Keratinocyte (primary cell): ENCODE results near the gene OPN4. TPM values are rescaled to one million over a fixed set of nuclear protein-coding genes. Genes with fewer than 3 reads are reported as not detected.

Experiments
- DNase-seq: peaks from one replicate; pipeline ENCODE4 v3.0.0-alpha.2; 2011; ENCODE audit warnings: low read depth, missing footprints, low spot score
- FAIRE-seq: peaks from 2 replicates; lab custom pipeline; 2011; peaks lifted over from hg19 to GRCh38; lab: Jason Lieb, UNC
- H2AFZ ChIP-seq: 2 replicates; pipeline ENCODE4 v1.6.0; 2012; ENCODE audit warnings: low read length, control low read depth, inconsistent platforms; ENCODE audit not compliant: control insufficient read depth
- H3K27ac ChIP-seq: 2 replicates; pipeline ENCODE4 v1.5.1; 2011; ENCODE audit warnings: low read length; ENCODE audit not compliant: control insufficient read depth, insufficient read depth
- H3K27me3 ChIP-seq: 3 replicates; pipeline ENCODE4 v1.6.0; 2011; ENCODE audit warnings: low read length; ENCODE audit not compliant: control insufficient read depth, insufficient read depth; ENCODE audit errors: extremely low read depth
- H3K36me3 ChIP-seq, 2 experiments: 2 replicates in 1 of 2; 3 replicates in 1 of 2; pipeline ENCODE4 v1.5.1; 2011; ENCODE audit warnings: low read length in 2 of 2, mild to moderate bottlenecking in 1 of 2; ENCODE audit not compliant: control insufficient read depth in 2 of 2, insufficient read depth in 2 of 2; ENCODE audit errors: extremely low read depth in 1 of 2
- H3K4me1 ChIP-seq: 3 replicates; pipeline ENCODE4 v1.5.1; 2011; ENCODE audit warnings: low read length; ENCODE audit not compliant: control insufficient read depth, insufficient read depth; ENCODE audit errors: extremely low read depth
- H3K4me2 ChIP-seq: 3 replicates; pipeline ENCODE4 v1.6.0; 2011; ENCODE audit warnings: low read depth, low read length; ENCODE audit not compliant: control insufficient read depth, insufficient read depth; ENCODE audit errors: extremely low read depth
- H3K4me3 ChIP-seq, 3 experiments: fragments of 200-600 bp in 1 of 3; sonication (generic) in 1 of 3; 2 replicates in 2 of 3; 3 replicates in 1 of 3; pipeline ENCODE4 v1.5.1; 2011 to 2016; ENCODE audit warnings: low read length in 3 of 3, mild to moderate bottlenecking in 3 of 3, control low read depth in 2 of 3, inconsistent platforms in 1 of 3, low read depth in 1 of 3, mixed read lengths in 1 of 3, mixed run types in 1 of 3, moderate library complexity in 1 of 3; ENCODE audit not compliant: control insufficient read depth in 2 of 3, insufficient read depth in 2 of 3; ENCODE audit errors: extremely low read depth in 1 of 3
- H3K79me2 ChIP-seq: 2 replicates; pipeline ENCODE4 v1.6.0; 2012; ENCODE audit warnings: low read length; ENCODE audit not compliant: control insufficient read depth, insufficient read depth
- H3K9ac ChIP-seq: 3 replicates; pipeline ENCODE4 v1.6.0; 2011; ENCODE audit warnings: low read length; ENCODE audit not compliant: control insufficient read depth, insufficient read depth; ENCODE audit errors: extremely low read depth
- H3K9me1 ChIP-seq: 3 replicates; pipeline ENCODE4 v1.6.0; 2011; ENCODE audit warnings: low read length; ENCODE audit not compliant: control insufficient read depth, insufficient read depth; ENCODE audit errors: extremely low read depth
- H3K9me3 ChIP-seq: 2 replicates; pipeline ENCODE4 v1.5.1; 2012; ENCODE audit warnings: low read depth, low read length; ENCODE audit not compliant: control insufficient read depth
- H4K20me1 ChIP-seq: 3 replicates; pipeline ENCODE4 v1.6.0; 2011; ENCODE audit warnings: low read length; ENCODE audit not compliant: control insufficient read depth, insufficient read depth; ENCODE audit errors: extremely low read depth
- EZH2 ChIP-seq: IDR thresholded peaks from one replicate; pipeline ENCODE4 v1.6.1; 2012; ENCODE audit warnings: inconsistent platforms, mild to moderate bottlenecking, low read length, moderate library complexity
- dilution Hi-C: fragments of 300-500 bp; cut with MboI; formaldehyde crosslinking; loops from one replicate; pipeline ENCODE4 v1.7.0; 2020; ENCODE audit warnings: low sequenced_read_pairs; ENCODE audit not compliant: extremely low pct_ligation_motif_present
- polyA plus RNA-seq, 5 experiments: library from polyadenylated mRNA; depleted of rRNA in 3 of 5; stranded (reverse) in 3 of 5; stranded (forward) in 1 of 5; unstranded in 1 of 5; fragments of >200 nt; gene quantifications; 1 replicate in 1 of 5; 2 replicates in 3 of 5; 3 replicates in 1 of 5; pipeline versions ENCODE4 v1.2.1 to v1.2.3, GENCODE V29; 2011 to 2012; ENCODE audit warnings: missing spikeins in 2 of 5, low read depth in 1 of 5, low replicate concordance in 1 of 5
- TF ChIP-seq, protein P1 (sequence below), 3 experiments: IDR thresholded peaks in 1 of 3; conservative IDR thresholded peaks in 1 of 3; optimal IDR thresholded peaks in 1 of 3; 2 replicates in 2 of 3; 3 replicates in 1 of 3; pipeline versions ENCODE3 to v1.5.1; 2011; ENCODE audit warnings: low read length in 3 of 3, mild to moderate bottlenecking in 3 of 3, moderate library complexity in 2 of 3, control low read depth in 1 of 3, inconsistent platforms in 1 of 3; ENCODE audit not compliant: insufficient read depth in 2 of 3; ENCODE audit errors: extremely low read depth in 1 of 3

Gene OPN4
- polyA plus RNA-seq, 1 donor (not counting 4 experiments of a cell fraction or from before 2014, with no cell fraction given) = not detected

GRCh38 chr10:86688398-86688921 lies 34.1 kb downstream of the OPN4 start:
- H3K36me3 ChIP-seq = no peaks in the 10 kb centered on the region
- no peak overlapping the region for H3K4me3 ChIP-seq
- no peak overlapping the region for H3K27ac ChIP-seq
- peaks cover 20% of the 10 kb centered on the region for H3K27me3 ChIP-seq
- dilution Hi-C loops = no loop called here
- no peaks in the 10 kb centered on the region for H3K9me3 ChIP-seq
- peak overlapping the region; percentile 12 for H3K4me2 ChIP-seq
- no peaks in the 10 kb centered on the region for H3K9me1 ChIP-seq
- TF ChIP-seq EZH2 = no peak
- TF ChIP-seq, protein P1, sequence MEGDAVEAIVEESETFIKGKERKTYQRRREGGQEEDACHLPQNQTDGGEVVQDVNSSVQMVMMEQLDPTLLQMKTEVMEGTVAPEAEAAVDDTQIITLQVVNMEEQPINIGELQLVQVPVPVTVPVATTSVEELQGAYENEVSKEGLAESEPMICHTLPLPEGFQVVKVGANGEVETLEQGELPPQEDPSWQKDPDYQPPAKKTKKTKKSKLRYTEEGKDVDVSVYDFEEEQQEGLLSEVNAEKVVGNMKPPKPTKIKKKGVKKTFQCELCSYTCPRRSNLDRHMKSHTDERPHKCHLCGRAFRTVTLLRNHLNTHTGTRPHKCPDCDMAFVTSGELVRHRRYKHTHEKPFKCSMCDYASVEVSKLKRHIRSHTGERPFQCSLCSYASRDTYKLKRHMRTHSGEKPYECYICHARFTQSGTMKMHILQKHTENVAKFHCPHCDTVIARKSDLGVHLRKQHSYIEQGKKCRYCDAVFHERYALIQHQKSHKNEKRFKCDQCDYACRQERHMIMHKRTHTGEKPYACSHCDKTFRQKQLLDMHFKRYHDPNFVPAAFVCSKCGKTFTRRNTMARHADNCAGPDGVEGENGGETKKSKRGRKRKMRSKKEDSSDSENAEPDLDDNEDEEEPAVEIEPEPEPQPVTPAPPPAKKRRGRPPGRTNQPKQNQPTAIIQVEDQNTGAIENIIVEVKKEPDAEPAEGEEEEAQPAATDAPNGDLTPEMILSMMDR (optimal IDR thresholded peaks at IDR 0.05 in 1 of 3, IDR thresholded peaks at IDR 0.05 in 1 of 3, conservative IDR thresholded peaks at IDR 0.05 in 1 of 3; ENCODE audit: extremely low read depth in 1 of 3, insufficient read depth in 2 of 3, low read length in 3 of 3) = peak; percentile 81 to 84 (median 81)
- H2AFZ ChIP-seq = no peak overlapping the region
- DNase-seq (no peak), FAIRE-seq (peak; percentile 69)
- no peaks in the 10 kb centered on the region for H4K20me1 ChIP-seq
- H3K9ac ChIP-seq = no peak overlapping the region
- H3K79me2 ChIP-seq = no peaks in the 10 kb centered on the region
- no peaks in the 10 kb centered on the region for H3K4me1 ChIP-seq

DNA sequence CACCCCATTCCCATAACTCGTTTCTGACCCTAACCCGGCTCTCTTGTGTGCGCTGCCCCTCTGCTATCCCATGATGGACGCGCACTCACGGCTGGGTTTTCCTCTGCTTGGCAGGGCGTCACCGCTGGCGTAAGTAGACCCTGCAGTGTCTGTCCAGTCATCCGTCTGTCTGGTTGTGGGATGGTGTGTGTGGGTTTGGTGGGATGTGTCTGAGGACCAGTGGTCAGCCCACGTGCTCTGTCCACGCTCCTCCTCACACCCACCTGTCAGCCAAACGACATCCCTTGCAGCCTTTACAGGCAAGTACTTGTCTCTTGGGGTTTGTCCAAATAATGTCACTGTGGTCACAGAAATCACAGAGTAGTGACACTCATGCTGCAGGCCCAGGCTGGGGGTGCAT lies 34.8 kb downstream of the OPN4 start:
- H3K9me3 ChIP-seq = no peaks in the 10 kb centered on the region
- no peak overlapping the region for H3K4me3 ChIP-seq
- H3K27me3 ChIP-seq = peaks cover 20% of the 10 kb centered on the region
- H3K9me1 ChIP-seq = no peaks in the 10 kb centered on the region
- H2AFZ ChIP-seq = no peak overlapping the region
- no peak overlapping the region for H3K4me2 ChIP-seq
- no peaks in the 10 kb centered on the region for H3K36me3 ChIP-seq
- H3K79me2 ChIP-seq = no peaks in the 10 kb centered on the region
- H3K9ac ChIP-seq = no peak overlapping the region
- H3K27ac ChIP-seq = no peak overlapping the region
- H4K20me1 ChIP-seq = no peaks in the 10 kb centered on the region
- FAIRE-seq (no peak), DNase-seq (no peak)
- TF ChIP-seq, protein P1 (optimal IDR thresholded peaks at IDR 0.05 in 1 of 3, IDR thresholded peaks at IDR 0.05 in 1 of 3, conservative IDR thresholded peaks at IDR 0.05 in 1 of 3; ENCODE audit: extremely low read depth in 1 of 3, insufficient read depth in 2 of 3, low read length in 3 of 3) = no peak
- no peak for TF ChIP-seq EZH2
- dilution Hi-C loops = no loop called here
- no peaks in the 10 kb centered on the region for H3K4me1 ChIP-seq
